NT2/D1 (cell line): ENCODE results near the gene SPRR2F.

Experiments used
- DNase-seq: peaks from one replicate; pipeline ENCODE4 v3.0.0-alpha.2; 2011; ENCODE audit warnings: low read depth, low spot score
- H3K27me3 ChIP-seq: 2 replicates; pipeline ENCODE4 v1.6.0; 2011; ENCODE audit warnings: mild to moderate bottlenecking; ENCODE audit not compliant: insufficient read length, insufficient read depth
- H3K36me3 ChIP-seq: 2 replicates; pipeline ENCODE4 v1.6.1; 2011; ENCODE audit warnings: mild to moderate bottlenecking, low read length, mixed read lengths; ENCODE audit not compliant: insufficient read depth, insufficient read length
- H3K4me1 ChIP-seq: 2 replicates; pipeline ENCODE4 v1.5.1; 2011; ENCODE audit not compliant: insufficient read depth, insufficient read length
- H3K4me3 ChIP-seq: 2 replicates; pipeline ENCODE4 v1.5.1; 2011; ENCODE audit warnings: low read depth; ENCODE audit not compliant: insufficient read length
- H3K9ac ChIP-seq: 2 replicates; pipeline ENCODE4 v1.6.0; 2011; ENCODE audit warnings: low read depth; ENCODE audit not compliant: insufficient read length
- H3K9me3 ChIP-seq: 2 replicates; pipeline ENCODE4 v1.5.1; 2011; ENCODE audit warnings: mild to moderate bottlenecking, low read length; ENCODE audit not compliant: insufficient read depth
- SUZ12 ChIP-seq: IDR thresholded peaks from 2 replicates; pipeline ENCODE4 v1.6.1; 2011; ENCODE audit not compliant: insufficient read length, insufficient read depth; ENCODE audit errors: extremely low read depth
- YY1 ChIP-seq: IDR thresholded peaks from 2 replicates; pipeline ENCODE4 v1.6.1; 2011; ENCODE audit not compliant: insufficient read length, insufficient read depth
- ZNF274 ChIP-seq: IDR thresholded peaks from 2 replicates; pipeline ENCODE4 v1.6.1; 2011; ENCODE audit warnings: mild to moderate bottlenecking, low read depth, low read length

Gene SPRR2F

DNA sequence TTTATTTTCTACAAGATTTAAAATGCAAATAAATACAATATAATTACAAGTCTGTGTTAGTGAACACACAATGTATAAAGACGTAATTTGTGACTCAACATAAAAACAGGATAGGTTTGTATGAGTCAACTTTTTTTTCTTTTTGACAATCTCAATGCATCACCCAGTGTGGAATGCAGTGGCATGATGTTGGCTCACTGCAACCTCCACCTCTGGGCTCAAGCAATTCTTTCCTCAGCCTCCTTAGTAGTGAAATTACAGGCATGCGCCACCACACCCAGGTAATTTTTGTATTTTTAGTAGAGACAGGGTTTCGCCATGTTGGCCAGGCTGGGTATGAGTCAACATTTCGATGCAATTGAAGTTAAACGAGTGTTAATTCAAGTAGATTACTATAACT lies 13.1 kb downstream of the SPRR2F start:
- Histone ChIP-seq H3K27me3 (no peaks in the 10 kb centered on the region), H3K4me3 (no peak overlapping the region), H3K9ac (no peak overlapping the region), H3K36me3 (no peaks in the 10 kb centered on the region), H3K4me1 (no peaks in the 10 kb centered on the region), H3K9me3 (no peaks in the 10 kb centered on the region)
- no peak for DNase-seq
- TF ChIP-seq YY1 (no peak), ZNF274 (no peak), SUZ12 (no peak)

DNA sequence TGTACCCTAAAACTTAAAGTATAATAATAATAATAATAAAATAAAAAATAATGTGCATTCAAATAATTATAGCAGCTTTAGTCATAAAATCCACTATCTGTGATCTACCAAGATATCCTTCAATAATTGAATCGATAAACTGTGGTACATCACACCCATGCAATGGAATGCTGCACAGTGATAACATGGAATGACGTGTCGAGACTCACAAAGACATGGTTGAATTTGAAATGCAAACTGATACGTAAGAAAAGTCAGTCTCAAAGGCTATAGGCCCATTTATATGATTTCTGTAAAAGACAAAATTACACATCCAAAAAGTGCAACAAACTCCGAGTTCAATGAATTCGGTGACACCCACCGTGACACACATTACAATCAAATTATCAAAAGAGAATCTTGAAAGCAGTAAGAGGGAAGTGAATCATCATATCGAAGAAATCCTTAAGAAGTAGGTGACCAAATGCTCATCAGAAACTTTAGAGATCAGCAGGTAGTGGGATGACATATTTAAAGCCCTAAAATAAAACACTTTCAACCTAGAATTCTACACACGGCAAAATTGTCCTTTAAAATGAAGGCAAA lies 13.8 kb downstream of the SPRR2F start:
- no peak for DNase-seq
- no peaks in the 10 kb centered on the region for H3K36me3 ChIP-seq
- TF ChIP-seq SUZ12 = no peak
- TF ChIP-seq YY1 = no peak
- no peak for TF ChIP-seq ZNF274
- no peak overlapping the region for H3K4me3 ChIP-seq
- H3K27me3 ChIP-seq = no peaks in the 10 kb centered on the region
- no peaks in the 10 kb centered on the region for H3K9me3 ChIP-seq
- H3K9ac ChIP-seq = no peak overlapping the region
- H3K4me1 ChIP-seq = no peaks in the 10 kb centered on the region

DNA sequence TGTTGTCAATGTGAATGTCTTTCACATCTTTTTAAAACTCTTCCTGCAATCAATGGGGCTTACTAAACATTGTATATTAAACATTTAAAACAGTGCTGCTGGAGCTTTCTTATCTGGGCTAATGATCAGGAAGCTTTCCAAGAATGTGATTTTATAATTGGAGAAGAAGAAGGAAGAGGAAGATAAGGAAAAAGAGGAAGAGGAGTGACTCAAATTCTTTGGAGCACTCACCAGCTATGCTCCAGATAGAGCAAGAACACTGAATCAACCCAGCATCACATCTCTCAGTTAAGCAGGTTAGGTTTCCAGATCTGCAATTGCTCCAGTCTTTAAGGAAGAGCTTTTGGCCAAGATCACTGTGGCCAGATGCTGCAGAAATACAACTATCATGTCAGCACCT lies 17.6 kb downstream of the SPRR2F start:
- H3K27me3 ChIP-seq = no peaks in the 10 kb centered on the region
- TF ChIP-seq SUZ12 (no peak), YY1 (no peak), ZNF274 (no peak)
- H3K9me3 ChIP-seq = no peaks in the 10 kb centered on the region
- DNase-seq = no peak
- no peak overlapping the region for H3K4me3 ChIP-seq
- no peaks in the 10 kb centered on the region for H3K36me3 ChIP-seq
- no peaks in the 10 kb centered on the region for H3K4me1 ChIP-seq
- no peak overlapping the region for H3K9ac ChIP-seq

DNA sequence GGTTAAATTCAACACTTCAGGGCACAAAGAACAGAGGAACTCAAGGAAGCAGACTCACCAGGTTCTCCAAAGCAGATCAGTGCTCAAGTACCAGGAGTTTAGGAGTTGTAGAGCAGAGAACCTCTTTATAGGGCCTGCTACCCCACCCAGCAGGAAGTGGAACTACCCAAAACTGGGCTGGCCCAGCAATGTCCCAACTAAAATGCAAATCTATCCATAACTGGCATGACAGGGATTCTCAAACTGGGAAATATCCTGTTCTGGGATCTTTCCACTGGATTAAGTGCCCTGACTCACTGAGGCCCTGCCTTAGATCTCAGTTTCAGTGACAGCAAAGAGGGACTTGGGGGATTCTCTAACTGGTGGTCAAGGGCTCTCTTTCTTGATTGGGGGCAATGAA lies 18.9 kb downstream of the SPRR2F start, which contains the start of gene SPRR2E:
Gene SPRR2E (minus strand): TSS at position 101 of the 400 bp plus-strand sequence. CDS start 775 bp downstream, outside the sequence.
- H3K9me3 ChIP-seq = no peaks in the 10 kb centered on the region
- H3K4me1 ChIP-seq = no peaks in the 10 kb centered on the region
- no peak within 1 kb of the TSS for H3K4me3 ChIP-seq
- TF ChIP-seq ZNF274 (no peak), SUZ12 (no peak), YY1 (no peak)
- no peaks in the 10 kb centered on the region for H3K27me3 ChIP-seq
- DNase-seq = no peak
- H3K9ac ChIP-seq = no peak within 1 kb of the TSS
- H3K36me3 ChIP-seq = no peaks in the 10 kb centered on the region

DNA sequence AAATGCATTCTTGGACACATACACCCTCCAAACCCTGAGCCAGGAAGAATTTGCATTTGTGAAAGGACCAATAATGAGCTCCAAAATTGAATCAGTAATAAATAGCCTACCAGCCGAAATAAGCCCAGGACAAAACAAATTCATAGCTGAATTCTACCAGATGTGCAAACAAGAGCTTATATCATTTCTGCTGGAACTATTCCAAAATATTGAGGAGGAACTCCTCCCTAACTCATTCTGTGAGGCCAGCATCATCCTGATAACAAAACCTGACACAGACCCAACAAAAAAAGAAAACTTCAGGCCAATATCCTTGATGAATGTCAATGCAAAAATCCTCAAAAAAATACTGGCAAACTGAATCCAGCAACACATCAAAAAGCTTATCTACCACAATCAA lies 25.7 kb downstream of the SPRR2F start:
- H3K9ac ChIP-seq = no peak overlapping the region
- H3K4me1 ChIP-seq = no peaks in the 10 kb centered on the region
- H3K27me3 ChIP-seq = no peaks in the 10 kb centered on the region
- no peaks in the 10 kb centered on the region for H3K36me3 ChIP-seq
- no peaks in the 10 kb centered on the region for H3K9me3 ChIP-seq
- no peak for TF ChIP-seq ZNF274
- TF ChIP-seq SUZ12 = no peak
- TF ChIP-seq YY1 = no peak
- H3K4me3 ChIP-seq = no peak overlapping the region
- no peak for DNase-seq

DNA sequence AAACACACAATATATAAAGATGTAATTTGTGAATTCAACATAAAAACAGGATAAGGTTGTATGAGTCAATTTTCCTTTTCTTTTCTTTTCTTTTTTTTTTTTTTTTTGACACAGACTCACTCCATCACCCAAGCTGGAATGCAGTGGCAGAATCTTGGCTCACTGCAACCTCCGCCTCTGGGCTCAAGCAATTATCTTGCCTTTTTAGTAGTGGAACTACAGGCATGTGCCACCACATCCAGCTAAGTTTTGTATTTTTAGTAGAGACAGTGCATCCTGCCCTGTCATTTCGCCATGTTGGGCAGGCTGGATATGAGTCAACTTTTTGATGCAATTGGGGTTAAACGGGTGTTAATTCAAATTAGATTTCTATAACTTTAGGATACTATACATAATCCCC lies 31.6 kb downstream of the SPRR2F start:
- Histone ChIP-seq H3K36me3 (no peaks in the 10 kb centered on the region), H3K4me1 (no peaks in the 10 kb centered on the region), H3K4me3 (no peak overlapping the region), H3K9me3 (no peaks in the 10 kb centered on the region), H3K27me3 (no peaks in the 10 kb centered on the region), H3K9ac (no peak overlapping the region)
- DNase-seq = no peak
- TF ChIP-seq ZNF274 (no peak), SUZ12 (no peak), YY1 (no peak)

DNA sequence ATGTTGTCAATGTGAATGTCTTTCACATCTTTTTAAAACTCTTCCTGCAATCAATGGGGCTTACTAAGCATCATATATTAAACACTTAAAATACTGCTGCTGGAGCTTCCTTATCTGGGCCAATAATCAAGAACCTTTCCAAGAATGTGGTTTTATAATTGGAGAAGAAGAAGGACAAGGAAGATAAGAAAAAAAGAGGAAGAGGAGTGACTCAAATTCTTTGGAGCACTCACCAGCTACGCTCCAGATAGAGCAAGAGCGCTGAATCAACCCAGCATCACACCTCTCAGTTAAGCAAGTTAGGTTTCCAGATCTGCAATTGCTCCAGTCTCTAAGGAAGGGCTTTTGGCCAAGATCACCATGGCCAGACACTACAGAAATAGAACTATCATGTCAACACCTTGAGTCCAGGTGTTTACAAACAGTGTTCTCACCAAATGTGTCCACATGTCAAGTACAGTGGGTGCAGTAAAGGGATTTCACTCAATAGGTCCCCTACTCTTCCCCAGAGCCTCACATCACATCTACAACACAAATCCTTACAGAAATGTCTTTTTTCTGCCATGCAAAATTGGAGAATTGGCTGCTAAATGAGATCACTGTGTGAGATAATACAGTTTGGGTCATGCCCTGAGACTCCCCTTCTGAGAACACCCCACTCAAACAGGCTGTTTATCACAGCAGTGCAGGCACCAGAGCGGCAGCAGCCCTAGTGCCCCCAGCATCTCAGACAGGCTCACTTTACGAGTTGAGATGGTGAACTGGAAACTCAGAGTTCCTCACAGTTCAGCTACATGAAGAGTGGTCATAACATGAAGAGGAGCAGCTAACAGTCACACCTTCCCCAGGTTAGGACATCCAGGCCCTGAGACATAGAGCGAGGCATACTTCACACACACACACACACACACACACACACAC lies 40.2 kb downstream of the SPRR2F start:
- DNase-seq = no peak
- no peaks in the 10 kb centered on the region for H3K36me3 ChIP-seq
- H3K9me3 ChIP-seq = no peaks in the 10 kb centered on the region
- H3K4me1 ChIP-seq = no peaks in the 10 kb centered on the region
- H3K9ac ChIP-seq = no peak overlapping the region
- H3K27me3 ChIP-seq = no peaks in the 10 kb centered on the region
- no peak overlapping the region for H3K4me3 ChIP-seq
- TF ChIP-seq ZNF274 (no peak), YY1 (no peak), SUZ12 (no peak)

GRCh38 chr1:153071511-153071910 lies 41.8 kb downstream of the SPRR2F start, which contains the start of gene SPRR2B:
TSS of gene SPRR2B (minus strand) at chr1:153071611. CDS start at chr1:153070839, 772 bp downstream.
- no peak within 1 kb of the TSS for H3K4me3 ChIP-seq
- DNase-seq = no peak
- no peak within 1 kb of the TSS for H3K9ac ChIP-seq
- H3K36me3 ChIP-seq = no peaks in the 10 kb centered on the region
- H3K27me3 ChIP-seq = no peaks in the 10 kb centered on the region
- H3K4me1 ChIP-seq = no peaks in the 10 kb centered on the region
- TF ChIP-seq ZNF274 (no peak), SUZ12 (no peak), YY1 (no peak)
- H3K9me3 ChIP-seq = no peaks in the 10 kb centered on the region
